K562 (cell line): Measurements from ENCODE around the gene PPP1R37. TPM values are rescaled to one million over a fixed set of nuclear protein-coding genes. Genes with fewer than 3 reads are reported as not detected.

Experiments
- ATAC-seq: fragments of 200-7000 bp; cut with Tn5 transposase; 3 replicates; pipeline ENCODE4 v1.9.1; 2020; ENCODE audit warnings: moderate library complexity
- BruUV-seq: library from RNA; stranded (reverse); fragments of 400-500 nt; replicated peaks from 2 replicates; lab custom pipeline; 2021; lab: Mats Ljungman, UMichigan
- CTCF ChIA-PET: fragments of 300-600 bp; formaldehyde crosslinking; extraction: SDS; loops from one replicate; lab custom pipeline; 2021; ENCODE audit warnings: low intra/inter-chr PET ratio; lab: Yijun Ruan, JAX
- POLR2A ChIA-PET: fragments of 300-600, 350-650 bp; sonication (Branson Sonifier 250); formaldehyde crosslinking; extraction: SDS; loops from one replicate; lab custom pipeline; 2021; ENCODE audit warnings: antibody characterized with exemption, inconsistent platforms; lab: Yijun Ruan, JAX
- DNase-seq, 4 experiments: peaks; one replicate each; pipeline versions ENCODE4 v3.0.0 to v3.0.0-alpha.2; 2011 to 2018; ENCODE audit warnings: low spot score in 3 of 4, mixed read lengths in 3 of 4; ENCODE audit errors: extremely low read depth in 1 of 4
- FAIRE-seq: peaks from 2 replicates; lab custom pipeline; 2011; peaks lifted over from hg19 to GRCh38; lab: Jason Lieb, UNC
- H2AFZ ChIP-seq: 2 replicates; pipeline ENCODE4 v1.6.0; 2011; ENCODE audit warnings: low read depth, low read length, control low read depth, inconsistent platforms
- H3K27ac ChIP-seq: fragments of 200-600 bp; 3 replicates; pipeline ENCODE4 v1.8.0; 2011; ENCODE audit warnings: low read depth, mild to moderate bottlenecking, control low read depth, inconsistent platforms, low read length, moderate library complexity, mixed read lengths; ENCODE audit errors: extremely low read depth
- H3K27me3 ChIP-seq, 2 experiments: fragments of 300-600 bp in 1 of 2; 2 replicates in 1 of 2; 3 replicates in 1 of 2; pipeline versions ENCODE4 v1.6.0 to v1.8.0; 2011; ENCODE audit warnings: inconsistent platforms in 2 of 2, low read length in 2 of 2, mild to moderate bottlenecking in 1 of 2, mixed read lengths in 1 of 2, moderate library complexity in 1 of 2; ENCODE audit not compliant: control insufficient read depth in 2 of 2, insufficient read depth in 2 of 2
- H3K36me3 ChIP-seq: fragments of 300-600 bp; 3 replicates; pipeline ENCODE4 v1.8.0; 2011; ENCODE audit warnings: mild to moderate bottlenecking, low read length, inconsistent platforms; ENCODE audit not compliant: control insufficient read depth, insufficient read depth
- H3K4me1 ChIP-seq, 2 experiments: fragments of 200-600 bp in 1 of 2; replicated peaks in 1 of 2; 2 replicates in 1 of 2; 3 replicates in 1 of 2; pipeline versions ENCODE4 v1.5.1 to v1.8.0; 2011; ENCODE audit warnings: inconsistent platforms in 2 of 2, low read length in 2 of 2, mild to moderate bottlenecking in 1 of 2, mixed read lengths in 1 of 2, moderate library complexity in 1 of 2; ENCODE audit not compliant: control insufficient read depth in 2 of 2, insufficient read depth in 2 of 2
- H3K4me2 ChIP-seq: 2 replicates; pipeline ENCODE4 v1.6.1; 2011; ENCODE audit warnings: low read length, control low read depth, inconsistent platforms, mixed read lengths; ENCODE audit not compliant: insufficient read depth
- H3K4me3 ChIP-seq: fragments of 200-600 bp; sonication (generic), shearing (Covaris generic); 2 replicates; pipeline ENCODE4 v1.5.1; 2016; ENCODE audit warnings: control low read depth, inconsistent platforms
- H3K79me2 ChIP-seq: fragments of 200-600 bp; 3 replicates; pipeline ENCODE4 v1.8.0; 2011; ENCODE audit warnings: low read length, inconsistent platforms; ENCODE audit not compliant: control insufficient read depth, insufficient read depth
- H3K9ac ChIP-seq, 2 experiments: 2 replicates each; pipeline versions ENCODE4 v1.6.0 to v1.6.1; 2011; ENCODE audit warnings: low read depth in 2 of 2, low read length in 2 of 2, control low read depth in 1 of 2, inconsistent platforms in 1 of 2, mild to moderate bottlenecking in 1 of 2, mixed read lengths in 1 of 2; ENCODE audit not compliant: insufficient read depth in 1 of 2
- H3K9me1 ChIP-seq: one replicate; pipeline ENCODE4 v1.6.0; 2011; ENCODE audit warnings: inconsistent platforms, mild to moderate bottlenecking, low read length, moderate library complexity; ENCODE audit not compliant: control insufficient read depth, insufficient read depth
- H3K9me3 ChIP-seq: replicated peaks from 2 replicates; pipeline ENCODE4 v1.5.1; 2011; ENCODE audit warnings: low read depth, low read length, inconsistent platforms; ENCODE audit not compliant: control insufficient read depth, insufficient read depth
- H4K20me1 ChIP-seq: replicated peaks from 2 replicates; pipeline ENCODE4 v1.6.1; 2011; ENCODE audit warnings: low read length, inconsistent platforms, mixed read lengths; ENCODE audit not compliant: control insufficient read depth, insufficient read depth
- DACH1 ChIP-seq: fragments of 450-650 bp; IDR thresholded peaks from 2 replicates; pipeline ENCODE4 v1.6.1; 2018; ENCODE audit not compliant: partially characterized antibody
- EHMT2 ChIP-seq: fragments of 450-650 bp; IDR thresholded peaks from 2 replicates; pipeline ENCODE4 v1.6.1; 2018; ENCODE audit warnings: antibody characterized with exemption
- ELK1 ChIP-seq: sonication (generic); formaldehyde crosslinking; IDR thresholded peaks from 2 replicates; pipeline ENCODE4 v1.8.1; 2022; ENCODE audit warnings: missing genetic modification reagents
- HDAC2 ChIP-seq: fragments of 450-650 bp; IDR thresholded peaks from 2 replicates; pipeline ENCODE4 v1.6.1; 2016; ENCODE audit warnings: mild to moderate bottlenecking
- L3MBTL2 ChIP-seq: fragments of 450-650 bp; IDR thresholded peaks from 2 replicates; pipeline ENCODE4 v1.6.1; 2016; ENCODE audit warnings: mild to moderate bottlenecking, moderate library complexity
- MYNN ChIP-seq, 2 experiments: sonication (generic); formaldehyde crosslinking in 1 of 2; IDR thresholded peaks; 2 replicates each; pipeline versions ENCODE4 v1.5.0 to v1.6.1; 2016 to 2020; ENCODE audit warnings: antibody characterized with exemption in 1 of 2, missing genetic modification reagents in 1 of 2
- NRF1 ChIP-seq, 2 experiments: fragments of 450-650 bp; IDR thresholded peaks in 1 of 2; conservative IDR thresholded peaks in 1 of 2; 2 replicates each; pipeline ENCODE4 v1.6.1; 2014; ENCODE audit warnings: mild to moderate bottlenecking in 2 of 2
- RBM17 ChIP-seq: fragments of 200-400 bp; formaldehyde crosslinking; IDR thresholded peaks from 2 replicates; pipeline ENCODE4 v1.6.1; 2017; ENCODE audit warnings: low read depth, mild to moderate bottlenecking, low read length, borderline replicate concordance
- SMARCA5 ChIP-seq: fragments of 450-650 bp; IDR thresholded peaks from 2 replicates; pipeline ENCODE4 v1.6.1; 2016
- WGBS: fragments of 100-300 bp; shearing (Covaris generic); methylation state at CpG from one replicate; pipeline ENCODE4 v1.1.6; 2016; ENCODE audit warnings: low coverage, mixed read lengths; ENCODE audit not compliant: insufficient coverage; ENCODE audit errors: missing lambda C conversion rate; 5-methylcytosine and 5-hydroxymethylcytosine counted together
- in situ Hi-C: fragments of 300-500 bp; cut with MboI; formaldehyde crosslinking; loops from 4 replicates; pipeline ENCODE4 v1.15.0; 2018; ENCODE audit warnings: inconsistent platforms, mixed read lengths
- intact Hi-C: fragments of 100-400 bp; cut with micrococcal nuclease; formaldehyde crosslinking; loops from 2 replicates; pipeline ENCODE4 v1.14.2; 2022
- polyA plus RNA-seq, 8 experiments: library from polyadenylated mRNA; depleted of rRNA in 4 of 8; stranded (reverse) in 5 of 8; unstranded in 3 of 8; fragments of >200 nt; fragmentation: Nextera tagmentation in 2 of 8; fragmentation: Illumina TruSeq in 1 of 8; extraction: Ambion mirVana in 2 of 8; extraction: Trizol in 1 of 8; gene quantifications; 2 replicates each; pipeline versions ENCODE4 v1.2.1 to v1.2.3, GENCODE V29; 2011 to 2014; ENCODE audit warnings: inconsistent platforms in 1 of 8, missing spikeins in 1 of 8
- total RNA-seq, 7 experiments: library from RNA; depleted of rRNA in 6 of 7; stranded (reverse); fragments of >200 nt in 6 of 7; fragmentation: Illumina TruSeq in 2 of 7; extraction: Trizol in 2 of 7; gene quantifications; 2 replicates each; pipeline versions ENCODE4 v1.2.1 to v1.2.3, GENCODE V29; 2011 to 2021; ENCODE audit warnings: low replicate concordance in 1 of 7
- TF ChIP-seq, protein P1 (sequence below), 2 experiments: fragments of 450-650 bp in 1 of 2; sonication (generic) in 1 of 2; formaldehyde crosslinking in 1 of 2; IDR thresholded peaks in 1 of 2; conservative IDR thresholded peaks in 1 of 2; 2 replicates each; pipeline versions ENCODE4 v1.6.1 to v1.8.1; 2016 to 2023; ENCODE audit warnings: mild to moderate bottlenecking in 2 of 2, moderate library complexity in 2 of 2, inconsistent platforms in 1 of 2, missing genetic modification reagents in 1 of 2
- TF ChIP-seq, protein P2 (sequence below): fragments of 200-800 bp; sonication (Bioruptor generic); IDR thresholded peaks from 2 replicates; pipeline ENCODE4 v1.6.1; 2016; ENCODE audit warnings: missing genetic modification characterization, missing compliant biosample characterization
- TF ChIP-seq, protein P3 (sequence below), 2 experiments: IDR thresholded peaks; 2 replicates each; pipeline ENCODE4 v1.6.1; 2012; ENCODE audit warnings: improper control_type of control experiment in 2 of 2, low read depth in 2 of 2, low read length in 2 of 2, borderline replicate concordance in 1 of 2

PPP1R37 gene
- total and polyA plus RNA-seq, 9 of the 15 experiments (the other 6 are each of a cell fraction or from before 2014, with no cell fraction given): 0.04 to 20.3 (median 7.3) TPM

DNA sequence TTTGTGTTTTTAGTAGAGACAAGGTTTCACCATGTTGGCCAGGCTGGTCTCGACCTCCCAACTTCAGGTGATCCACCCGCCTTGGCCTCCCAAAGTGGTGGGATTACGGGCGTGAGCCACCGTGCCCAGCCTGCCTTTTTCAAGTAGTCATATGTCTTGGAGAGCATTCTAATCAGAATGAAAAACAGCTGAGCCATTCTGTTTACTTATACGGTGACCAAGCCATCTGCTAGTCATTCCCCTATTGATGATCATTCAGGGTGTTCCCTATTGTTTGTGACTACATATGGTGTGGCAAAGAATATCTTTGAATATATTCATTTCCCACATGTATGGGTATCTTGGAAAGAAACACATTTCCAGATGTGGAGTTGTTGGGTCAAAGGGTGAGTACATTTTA lies 102.8 kb downstream of the PPP1R37 start:
- FAIRE-seq (no peak), ATAC-seq (peak; percentile 31; the same call in 2 of the 3 replicates), DNase-seq (peak in 2 of 4 experiments; percentile 6 to 27)
- H3K4me3 ChIP-seq: no peak overlapping the region
- intact Hi-C loops (no loop called here), in situ Hi-C loops (no loop called here)
- H3K9me1 ChIP-seq: no peaks in the 10 kb centered on the region
- H4K20me1 ChIP-seq: no peaks in the 10 kb centered on the region
- H2AFZ ChIP-seq: no peak overlapping the region
- 22% methylated on average over 6 of the region's 6 CpGs for WGBS
- CTCF ChIA-PET: no interaction called here
- H3K79me2 ChIP-seq: no peaks in the 10 kb centered on the region
- BruUV-seq: no TSS peak
- H3K27me3 ChIP-seq: peaks cover 0 to 5% of the 10 kb centered on the region in 2 experiments; a peak in 1 of 5 replicates
- no peaks in the 10 kb centered on the region for H3K36me3 ChIP-seq
- POLR2A ChIA-PET: interaction anchor here (1.0 kb wide), 1 partner anchor 15 kb away, joined by 5 read pairs; no protein-coding TSS in a partner anchor
- peaks cover 4 to 6% of the 10 kb centered on the region in 2 experiments; a peak in 4 of 5 replicates for H3K4me1 ChIP-seq
- no peak overlapping the region for H3K9ac ChIP-seq
- H3K27ac ChIP-seq: no peak overlapping the region
- H3K4me2 ChIP-seq: no peak overlapping the region; the same call in 1 of the 2 replicates
- H3K9me3 ChIP-seq: no peaks in the 10 kb centered on the region
- no peak for TF ChIP-seq RBM17
- TF ChIP-seq, protein P1, sequence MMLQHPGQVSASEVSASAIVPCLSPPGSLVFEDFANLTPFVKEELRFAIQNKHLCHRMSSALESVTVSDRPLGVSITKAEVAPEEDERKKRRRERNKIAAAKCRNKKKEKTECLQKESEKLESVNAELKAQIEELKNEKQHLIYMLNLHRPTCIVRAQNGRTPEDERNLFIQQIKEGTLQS (IDR thresholded peaks at IDR 0.05): peak; percentile 60
- TF ChIP-seq, protein P1 (CRISPR knock-in tag; conservative IDR thresholded peaks at IDR 0.05): no peak
- TF ChIP-seq MYNN (IDR thresholded peaks at IDR 0.05): no peak
- no peak for TF ChIP-seq MYNN (CRISPR knock-in tag; IDR thresholded peaks at IDR 0.05)
- TF ChIP-seq, protein P2, sequence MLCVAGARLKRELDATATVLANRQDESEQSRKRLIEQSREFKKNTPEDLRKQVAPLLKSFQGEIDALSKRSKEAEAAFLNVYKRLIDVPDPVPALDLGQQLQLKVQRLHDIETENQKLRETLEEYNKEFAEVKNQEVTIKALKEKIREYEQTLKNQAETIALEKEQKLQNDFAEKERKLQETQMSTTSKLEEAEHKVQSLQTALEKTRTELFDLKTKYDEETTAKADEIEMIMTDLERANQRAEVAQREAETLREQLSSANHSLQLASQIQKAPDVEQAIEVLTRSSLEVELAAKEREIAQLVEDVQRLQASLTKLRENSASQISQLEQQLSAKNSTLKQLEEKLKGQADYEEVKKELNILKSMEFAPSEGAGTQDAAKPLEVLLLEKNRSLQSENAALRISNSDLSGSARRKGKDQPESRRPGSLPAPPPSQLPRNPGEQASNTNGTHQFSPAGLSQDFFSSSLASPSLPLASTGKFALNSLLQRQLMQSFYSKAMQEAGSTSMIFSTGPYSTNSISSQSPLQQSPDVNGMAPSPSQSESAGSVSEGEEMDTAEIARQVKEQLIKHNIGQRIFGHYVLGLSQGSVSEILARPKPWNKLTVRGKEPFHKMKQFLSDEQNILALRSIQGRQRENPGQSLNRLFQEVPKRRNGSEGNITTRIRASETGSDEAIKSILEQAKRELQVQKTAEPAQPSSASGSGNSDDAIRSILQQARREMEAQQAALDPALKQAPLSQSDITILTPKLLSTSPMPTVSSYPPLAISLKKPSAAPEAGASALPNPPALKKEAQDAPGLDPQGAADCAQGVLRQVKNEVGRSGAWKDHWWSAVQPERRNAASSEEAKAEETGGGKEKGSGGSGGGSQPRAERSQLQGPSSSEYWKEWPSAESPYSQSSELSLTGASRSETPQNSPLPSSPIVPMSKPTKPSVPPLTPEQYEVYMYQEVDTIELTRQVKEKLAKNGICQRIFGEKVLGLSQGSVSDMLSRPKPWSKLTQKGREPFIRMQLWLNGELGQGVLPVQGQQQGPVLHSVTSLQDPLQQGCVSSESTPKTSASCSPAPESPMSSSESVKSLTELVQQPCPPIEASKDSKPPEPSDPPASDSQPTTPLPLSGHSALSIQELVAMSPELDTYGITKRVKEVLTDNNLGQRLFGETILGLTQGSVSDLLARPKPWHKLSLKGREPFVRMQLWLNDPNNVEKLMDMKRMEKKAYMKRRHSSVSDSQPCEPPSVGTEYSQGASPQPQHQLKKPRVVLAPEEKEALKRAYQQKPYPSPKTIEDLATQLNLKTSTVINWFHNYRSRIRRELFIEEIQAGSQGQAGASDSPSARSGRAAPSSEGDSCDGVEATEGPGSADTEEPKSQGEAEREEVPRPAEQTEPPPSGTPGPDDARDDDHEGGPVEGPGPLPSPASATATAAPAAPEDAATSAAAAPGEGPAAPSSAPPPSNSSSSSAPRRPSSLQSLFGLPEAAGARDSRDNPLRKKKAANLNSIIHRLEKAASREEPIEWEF (CRISPR knock-in tag): 0 out of 2 replicates have a peak, but pooled peaks have one; percentile 63
- TF ChIP-seq HDAC2: 0 out of 2 replicates have a peak, but pooled peaks have one; percentile 25
- TF ChIP-seq, protein P3, sequence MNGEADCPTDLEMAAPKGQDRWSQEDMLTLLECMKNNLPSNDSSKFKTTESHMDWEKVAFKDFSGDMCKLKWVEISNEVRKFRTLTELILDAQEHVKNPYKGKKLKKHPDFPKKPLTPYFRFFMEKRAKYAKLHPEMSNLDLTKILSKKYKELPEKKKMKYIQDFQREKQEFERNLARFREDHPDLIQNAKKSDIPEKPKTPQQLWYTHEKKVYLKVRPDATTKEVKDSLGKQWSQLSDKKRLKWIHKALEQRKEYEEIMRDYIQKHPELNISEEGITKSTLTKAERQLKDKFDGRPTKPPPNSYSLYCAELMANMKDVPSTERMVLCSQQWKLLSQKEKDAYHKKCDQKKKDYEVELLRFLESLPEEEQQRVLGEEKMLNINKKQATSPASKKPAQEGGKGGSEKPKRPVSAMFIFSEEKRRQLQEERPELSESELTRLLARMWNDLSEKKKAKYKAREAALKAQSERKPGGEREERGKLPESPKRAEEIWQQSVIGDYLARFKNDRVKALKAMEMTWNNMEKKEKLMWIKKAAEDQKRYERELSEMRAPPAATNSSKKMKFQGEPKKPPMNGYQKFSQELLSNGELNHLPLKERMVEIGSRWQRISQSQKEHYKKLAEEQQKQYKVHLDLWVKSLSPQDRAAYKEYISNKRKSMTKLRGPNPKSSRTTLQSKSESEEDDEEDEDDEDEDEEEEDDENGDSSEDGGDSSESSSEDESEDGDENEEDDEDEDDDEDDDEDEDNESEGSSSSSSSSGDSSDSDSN (IDR thresholded peaks at IDR 0.05; ENCODE audit: borderline replicate concordance in 1 of 2, low read depth in 2 of 2, low read length in 2 of 2): no peak
- no peak for TF ChIP-seq NRF1 (conservative IDR thresholded peaks at IDR 0.05 in 1 of 2, IDR thresholded peaks at IDR 0.05 in 1 of 2)
- TF ChIP-seq DACH1: peak; percentile 43
- no peak for TF ChIP-seq ELK1 (CRISPR knock-in tag)
- 0 out of 2 replicates have a peak, but pooled peaks have one; percentile 9 for TF ChIP-seq EHMT2
- TF ChIP-seq SMARCA5: no peak
- peak; percentile 21; the same call in 1 of the 2 replicates for TF ChIP-seq L3MBTL2
